SK-N-SH treated with all-trans-retinoic acid at 6 μM for 48 hours (cell line): ENCODE data around the gene TUBGCP2.

Experiments
- ATAC-seq: fragments of 200-7000 bp; cut with Tn5 transposase; 3 replicates; pipeline ENCODE4 v1.9.1; 2020; ENCODE audit warnings: mild to moderate bottlenecking, moderate library complexity
- ARNTL ChIP-seq: fragments of 450-650 bp; formaldehyde crosslinking; IDR thresholded peaks from 2 replicates; pipeline ENCODE4 v1.5.0; 2020; ENCODE audit warnings: low read depth, mild to moderate bottlenecking, moderate library complexity, borderline replicate concordance
- BACH2 ChIP-seq: fragments of 250-450 bp; sonication (Bioruptor Pico); IDR thresholded peaks from 2 replicates; pipeline ENCODE4 v1.9.0; 2021; ENCODE audit warnings: mild to moderate bottlenecking, borderline replicate concordance
- CREB5 ChIP-seq: fragments of 250-450 bp; sonication (Bioruptor Pico); IDR thresholded peaks from 2 replicates; pipeline ENCODE4 v1.5.1; 2020; ENCODE audit warnings: low read depth, mild to moderate bottlenecking, moderate library complexity
- CSDC2 ChIP-seq: fragments of 250-450 bp; sonication (Bioruptor Pico); IDR thresholded peaks from 2 replicates; pipeline ENCODE4 v1.5.0; 2020; ENCODE audit warnings: mild to moderate bottlenecking, moderate library complexity
- ESRRG ChIP-seq: fragments of 250-450 bp; sonication (Bioruptor Pico); IDR thresholded peaks from 2 replicates; pipeline ENCODE4 v1.6.1; 2021; ENCODE audit warnings: mild to moderate bottlenecking
- ISL1 ChIP-seq: fragments of 250-450 bp; sonication (Bioruptor Pico); IDR thresholded peaks from 2 replicates; pipeline ENCODE4 v2.1.2; 2022; ENCODE audit warnings: mild to moderate bottlenecking, moderate library complexity
- OSR1 ChIP-seq: fragments of 250-450 bp; sonication (Bioruptor Pico); IDR thresholded peaks from 2 replicates; pipeline ENCODE4 v1.8.0; 2022; ENCODE audit warnings: moderate library complexity, mild to moderate bottlenecking, inconsistent platforms
- PATZ1 ChIP-seq: fragments of 250-450 bp; sonication (Bioruptor Pico); IDR thresholded peaks from 2 replicates; pipeline ENCODE4 v1.8.0; 2020; ENCODE audit warnings: mild to moderate bottlenecking, moderate library complexity, borderline replicate concordance
- PPARA ChIP-seq: fragments of 250-450 bp; sonication (Bioruptor Pico); IDR thresholded peaks from 2 replicates; pipeline ENCODE4 v1.5.0; 2020; ENCODE audit warnings: mild to moderate bottlenecking, borderline replicate concordance
- RARB ChIP-seq: fragments of 250-450 bp; sonication (Bioruptor Pico); IDR thresholded peaks from 2 replicates; pipeline ENCODE4 v1.8.0; 2021; ENCODE audit warnings: mild to moderate bottlenecking, moderate library complexity
- SNAI2 ChIP-seq: fragments of 250-450 bp; sonication (Bioruptor Pico); IDR thresholded peaks from 2 replicates; pipeline ENCODE4 v1.5.0; 2020; ENCODE audit warnings: mild to moderate bottlenecking, moderate library complexity
- TOX ChIP-seq: fragments of 250-450 bp; sonication (Bioruptor Pico); IDR thresholded peaks from 2 replicates; pipeline ENCODE4 v1.8.0; 2021; ENCODE audit warnings: mild to moderate bottlenecking, moderate library complexity, borderline replicate concordance
- TSHZ2 ChIP-seq: fragments of 250-450 bp; sonication (Bioruptor Pico); IDR thresholded peaks from 2 replicates; pipeline ENCODE4 v1.5.0; 2020; ENCODE audit warnings: mild to moderate bottlenecking, moderate library complexity
- ZC3H10 ChIP-seq: fragments of 250-450 bp; sonication (Bioruptor Pico); IDR thresholded peaks from 2 replicates; pipeline ENCODE4 v1.5.1; 2021; ENCODE audit warnings: mild to moderate bottlenecking, moderate library complexity
- ZFP30 ChIP-seq: fragments of 450-650 bp; formaldehyde crosslinking; IDR thresholded peaks from 2 replicates; pipeline ENCODE4 v1.5.0; 2022; ENCODE audit warnings: mild to moderate bottlenecking, moderate library complexity
- ZNF565 ChIP-seq: fragments of 450-650 bp; formaldehyde crosslinking; conservative IDR thresholded peaks from 2 replicates; pipeline ENCODE4 v1.5.0; 2020; ENCODE audit warnings: low read depth, mild to moderate bottlenecking, moderate library complexity
- ZNF70 ChIP-seq: fragments of 450-650 bp; formaldehyde crosslinking; IDR thresholded peaks from 2 replicates; pipeline ENCODE4 v1.5.0; 2020; ENCODE audit warnings: mild to moderate bottlenecking, moderate library complexity

Gene TUBGCP2

DNA sequence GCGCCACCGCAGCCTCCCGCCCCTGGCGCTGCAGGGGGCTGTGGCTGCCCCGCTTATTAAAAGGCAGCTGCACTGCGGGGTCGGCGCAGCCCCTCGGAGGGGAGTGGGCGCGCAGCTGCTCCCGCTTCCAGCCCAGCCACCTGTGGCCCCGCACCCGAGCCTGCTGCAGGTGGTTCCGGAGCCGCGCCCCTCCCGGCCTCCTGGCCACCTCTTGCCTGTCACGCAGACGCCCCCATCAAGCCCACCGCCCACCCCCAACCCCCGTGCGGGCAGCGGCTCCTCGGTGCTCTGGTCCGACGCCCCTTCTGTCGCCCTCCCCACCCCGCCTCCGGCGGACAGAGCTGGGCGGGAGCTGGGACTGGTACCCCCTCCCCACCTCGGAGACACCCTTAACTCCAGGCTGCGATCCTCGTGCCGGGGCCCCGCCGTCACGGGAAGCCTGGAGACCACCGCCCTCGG, 27.5 kb upstream of the TUBGCP2 start:
- no peak for TF ChIP-seq OSR1 (CRISPR knock-in tag)
- TF ChIP-seq SNAI2 (CRISPR knock-in tag): no peak
- no peak for TF ChIP-seq CREB5 (CRISPR knock-in tag)
- no peak for TF ChIP-seq ARNTL
- TF ChIP-seq TOX (CRISPR knock-in tag): no peak
- TF ChIP-seq ZNF70: no peak
- no peak for ATAC-seq

- TF ChIP-seq RARB (CRISPR knock-in tag) (no peak), ARNTL (no peak), CSDC2 (CRISPR knock-in tag) (no peak), ESRRG (CRISPR knock-in tag) (no peak), TSHZ2 (CRISPR knock-in tag) (no peak), SNAI2 (CRISPR knock-in tag) (no peak), PATZ1 (CRISPR knock-in tag) (no peak), ZFP30 (no peak), BACH2 (CRISPR knock-in tag) (no peak), ZNF565 (CRISPR knock-in tag) (no peak), PPARA (CRISPR knock-in tag) (no peak), CREB5 (CRISPR knock-in tag) (no peak)
- ATAC-seq: peak; percentile 64
Measured at GRCh38 chr10:133335246-133336117, 26.8 kb upstream of the TUBGCP2 start.

GRCh38 chr10:133334503-133335245, 26.0 kb upstream of the TUBGCP2 start:
- no peak for TF ChIP-seq ZC3H10 (CRISPR knock-in tag)
- no peak for TF ChIP-seq ZFP30
- no peak for TF ChIP-seq ISL1 (CRISPR knock-in tag)
- TF ChIP-seq PPARA (CRISPR knock-in tag): no peak
- TF ChIP-seq, all 23 proteins: peak for 0
- ATAC-seq: peak; percentile 79

GRCh38 chr10:133332936-133333699, 24.4 kb upstream of the TUBGCP2 start:
- TF ChIP-seq CREB5 (CRISPR knock-in tag): no peak
- TF ChIP-seq ESRRG (CRISPR knock-in tag): no peak
- no peak for TF ChIP-seq ISL1 (CRISPR knock-in tag)
- no peak for TF ChIP-seq ZC3H10 (CRISPR knock-in tag)
- no peak for ATAC-seq
